Measurements from ENCODE around the gene TAPBP.
"Not testable (repeated sequence)": the region's sequence is repeated elsewhere in the genome, so short reads cannot be mapped to it uniquely, and the experiment has no call there.

The TAPBP gene

DNA sequence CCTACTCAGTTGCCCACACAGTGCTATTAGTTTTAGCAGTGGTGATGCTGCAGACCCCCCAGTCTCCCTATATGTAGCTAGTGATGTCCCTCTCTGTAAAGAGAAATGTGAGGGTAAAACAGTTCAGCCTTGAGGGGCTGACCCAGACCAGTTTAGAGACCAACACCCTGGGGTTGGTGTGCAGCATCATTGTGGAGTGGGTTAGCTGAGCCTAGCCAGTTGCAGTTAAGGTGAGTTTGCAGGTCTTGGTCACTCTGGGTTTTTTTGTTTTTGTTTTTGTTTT is 37.4 kb downstream of the TAPBP start:
- DNase-seq (ENCODE audit: low read depth) = no peak

DNA sequence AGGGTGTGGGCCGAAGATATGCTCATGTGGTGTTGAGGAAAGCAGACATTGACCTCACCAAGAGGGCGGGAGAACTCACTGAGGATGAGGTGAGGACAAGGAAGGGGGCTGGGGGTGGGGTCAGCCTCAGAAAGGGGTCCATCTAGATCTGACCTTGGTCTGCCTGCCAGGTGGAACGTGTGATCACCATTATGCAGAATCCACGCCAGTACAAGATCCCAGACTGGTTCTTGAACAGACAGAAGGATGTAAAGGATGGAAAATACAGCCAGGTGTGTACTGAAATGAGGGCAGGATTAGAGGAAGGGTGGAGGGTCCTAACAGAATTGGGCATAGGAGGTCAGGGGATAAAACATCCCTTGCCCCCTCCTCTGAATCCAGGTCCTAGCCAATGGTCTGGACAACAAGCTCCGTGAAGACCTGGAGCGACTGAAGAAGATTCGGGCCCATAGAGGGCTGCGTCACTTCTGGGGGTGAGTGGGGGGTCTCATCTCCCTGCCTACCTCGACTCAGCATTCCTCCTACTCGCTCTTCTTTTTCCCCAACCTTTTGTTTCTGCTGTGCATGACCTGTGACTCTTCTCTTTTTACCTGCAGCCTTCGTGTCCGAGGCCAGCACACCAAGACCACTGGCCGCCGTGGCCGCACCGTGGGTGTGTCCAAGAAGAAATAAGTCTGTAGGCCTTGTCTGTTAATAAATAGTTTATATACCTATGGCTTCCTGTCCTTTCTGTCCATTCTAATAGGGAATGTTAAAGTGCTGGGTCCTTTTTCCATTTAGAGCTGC is 37.9 kb downstream of the TAPBP start:
- not testable (repeated sequence) for DNase-seq (ENCODE audit: low read depth)

DNA sequence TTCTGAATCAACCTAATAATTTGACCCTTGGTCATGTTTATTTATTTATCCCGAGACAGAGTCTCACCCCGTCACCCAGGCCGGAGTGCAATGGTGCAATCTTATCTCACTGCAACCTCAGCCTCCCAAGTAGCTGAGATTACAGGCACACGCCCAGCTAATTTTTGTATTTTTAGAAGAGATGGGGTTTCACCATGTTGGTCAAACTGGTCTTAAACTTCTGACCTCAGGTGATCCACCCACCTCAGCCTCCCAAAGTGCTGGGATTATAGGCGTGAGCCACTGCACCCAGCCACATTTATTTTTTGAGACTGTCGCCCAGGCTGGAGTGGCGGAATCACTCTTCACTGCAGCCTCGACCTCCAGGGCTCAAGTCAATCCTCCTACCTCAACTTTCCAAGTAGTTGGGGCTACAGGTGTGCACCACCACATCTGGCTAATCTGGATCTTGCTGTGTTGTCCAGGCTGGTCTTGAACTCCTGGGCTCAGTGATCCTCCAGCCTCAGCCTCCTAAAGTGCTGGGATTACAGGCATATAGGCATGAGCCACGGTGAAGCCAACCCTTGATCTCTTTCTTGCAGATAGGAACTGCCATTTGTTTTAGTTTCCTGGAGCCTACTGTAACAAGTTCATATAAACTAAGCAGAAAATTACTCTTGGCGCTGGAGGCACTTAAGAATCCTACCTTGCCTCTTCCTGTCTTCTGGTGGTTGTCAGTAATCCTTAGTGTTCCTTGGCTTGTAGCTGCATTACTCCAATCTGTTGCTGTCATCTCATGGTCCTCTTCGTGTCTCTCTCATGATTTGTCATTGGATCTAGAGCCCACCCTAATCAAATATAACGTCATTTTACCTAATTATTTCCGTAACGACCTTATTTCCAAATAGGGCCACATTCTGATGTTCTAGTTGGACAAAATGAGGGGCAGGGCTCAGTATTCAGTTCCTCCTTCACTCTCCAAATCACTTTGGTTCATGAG is 39.7 kb downstream of the TAPBP start:
- DNase-seq (ENCODE audit: low read depth) = no peak

DNA sequence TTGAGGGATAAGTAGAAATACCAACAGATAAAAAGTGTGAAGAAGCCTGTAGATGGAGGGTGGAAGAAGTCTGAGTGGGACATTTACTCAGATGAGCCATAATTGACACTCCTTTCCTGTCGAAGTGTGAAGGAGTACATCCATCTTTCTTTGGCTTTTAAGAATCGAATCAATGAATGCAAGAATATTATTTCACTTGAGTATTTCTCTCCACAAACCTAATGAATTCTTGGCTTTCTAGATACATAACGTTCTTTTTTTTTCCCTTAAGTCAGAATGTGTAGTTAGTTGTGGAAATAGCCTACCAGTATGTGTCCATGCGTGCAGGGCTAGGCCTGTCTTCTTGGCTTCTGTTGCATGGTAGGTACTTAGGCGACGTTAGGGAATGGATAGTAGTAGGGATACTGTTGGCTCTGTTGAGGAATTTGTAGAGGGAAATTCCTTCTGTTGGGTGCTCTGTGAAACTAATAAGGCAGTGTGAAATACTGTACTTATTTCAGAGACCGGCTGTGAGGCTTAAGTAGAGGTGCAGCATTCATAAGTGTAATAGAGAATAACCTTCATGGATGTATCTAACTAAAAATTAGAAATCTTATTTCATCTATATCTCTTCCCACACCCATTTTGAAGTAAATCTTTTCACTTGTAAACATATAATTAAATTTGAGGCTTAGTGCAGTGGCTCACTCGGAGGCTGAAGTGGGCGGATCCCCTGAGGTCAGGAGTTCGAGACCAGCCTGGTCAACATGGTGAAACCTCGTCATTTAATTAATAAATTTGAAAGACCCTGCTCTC is 40.6 kb downstream of the TAPBP start:
- DNase-seq (ENCODE audit: low read depth) = no peak

DNA sequence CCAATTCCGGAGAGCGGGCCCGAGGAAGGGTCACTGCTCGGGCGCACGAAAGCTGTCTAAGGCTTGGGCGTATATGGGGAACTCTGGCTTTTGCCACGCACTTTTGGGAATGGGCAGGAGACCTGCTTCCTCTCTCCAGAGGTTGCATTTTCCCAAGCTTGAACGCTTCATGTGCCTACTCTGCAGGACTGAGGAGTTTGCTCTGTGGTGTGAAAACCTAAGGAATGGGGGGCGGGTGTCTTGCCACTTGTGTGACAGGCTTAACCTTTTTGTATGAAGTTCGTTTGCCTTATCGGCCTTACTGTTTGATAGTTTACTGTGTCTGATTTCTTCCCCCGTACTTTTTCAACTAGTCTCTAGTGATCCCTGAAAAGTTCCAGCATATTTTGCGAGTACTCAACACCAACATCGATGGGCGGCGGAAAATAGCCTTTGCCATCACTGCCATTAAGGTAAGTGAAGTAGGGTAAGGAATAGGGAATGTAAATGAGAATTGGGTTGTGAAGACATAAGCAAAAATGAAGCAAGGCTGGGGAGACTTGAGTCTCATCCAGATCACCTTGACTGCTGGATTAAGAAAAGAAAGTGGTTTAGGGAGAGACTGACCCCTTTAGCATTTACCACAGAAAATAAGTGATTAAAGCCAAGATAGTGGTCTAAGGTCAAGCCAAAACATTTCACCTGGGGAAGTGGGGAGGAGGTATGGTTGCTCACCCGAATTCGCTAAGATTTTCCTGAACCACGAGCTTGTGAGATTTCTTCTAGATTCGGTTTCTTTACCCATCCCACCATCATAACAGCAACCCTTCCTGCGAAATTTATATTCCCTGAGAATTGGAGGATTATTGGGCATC is 41.4 kb downstream of the TAPBP start:
- DNase-seq (ENCODE audit: low read depth) = no peak

DNA sequence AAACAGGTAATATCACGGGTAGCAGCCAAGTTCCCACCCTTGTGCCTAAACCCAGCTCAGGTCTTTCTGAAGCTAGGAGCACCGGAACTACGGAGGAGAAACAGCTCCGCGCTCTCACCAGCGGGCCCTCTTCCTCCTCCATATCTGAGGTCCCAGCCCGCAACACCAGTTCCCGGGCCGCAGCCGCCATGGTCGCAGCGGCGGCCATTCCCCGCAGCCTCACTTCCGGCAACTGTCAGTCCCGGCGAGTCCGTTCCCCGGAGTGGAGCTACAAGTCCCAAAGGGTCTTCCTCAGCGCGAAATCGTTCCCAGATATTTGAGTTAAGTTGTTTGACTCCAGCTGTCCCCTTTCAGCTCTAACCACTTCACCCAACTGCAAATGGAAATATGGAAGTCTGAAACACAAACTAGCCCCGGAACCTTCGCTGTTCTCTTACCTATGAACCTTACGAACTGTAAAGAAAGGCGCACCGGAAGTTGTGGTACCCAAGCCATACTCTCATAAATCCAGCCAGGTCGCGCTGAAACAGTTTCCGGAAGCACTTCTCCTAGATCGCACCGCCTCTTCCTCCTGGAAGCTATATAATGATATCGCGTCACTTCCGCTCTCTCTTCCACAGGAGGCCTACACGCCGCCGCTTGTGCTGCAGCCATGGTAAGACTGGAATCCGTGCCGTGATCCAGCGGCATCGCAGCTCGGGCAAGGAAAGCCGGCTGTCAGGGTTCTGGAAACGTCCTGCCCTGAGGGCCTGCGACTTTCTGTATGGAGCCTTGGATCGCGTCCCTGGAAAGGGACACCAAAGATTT is 42.2 kb downstream of the TAPBP start, which contains the start of the genes RPS18 and VPS52:
Gene RPS18 (plus strand): TSS at position 608 of the 807 bp plus-strand sequence. CDS start 45 bp downstream, at position 653.
Gene VPS52 (minus strand): TSS at position 409 of the 807 bp plus-strand sequence. CDS start 201 bp downstream, at position 208.
- peak; percentile 99 for DNase-seq (ENCODE audit: low read depth)

DNA sequence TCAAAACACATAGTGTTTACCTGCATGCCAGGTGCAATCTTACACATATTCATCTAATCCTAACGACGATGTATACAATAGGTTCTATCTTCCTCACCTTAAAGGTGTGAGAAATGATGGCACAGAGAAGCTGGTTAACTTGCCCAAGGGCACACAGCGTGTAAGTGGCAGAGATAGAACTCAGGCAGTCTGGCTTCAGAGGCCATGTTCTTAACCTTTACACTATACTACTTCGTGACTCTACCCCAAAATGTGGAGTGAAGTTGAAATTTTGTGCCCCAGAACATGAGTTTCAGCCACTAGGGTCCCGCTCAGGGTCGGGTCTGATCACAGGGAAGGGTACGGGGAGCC is 42.8 kb downstream of the TAPBP start:
- no peak for DNase-seq (ENCODE audit: low read depth)

DNA sequence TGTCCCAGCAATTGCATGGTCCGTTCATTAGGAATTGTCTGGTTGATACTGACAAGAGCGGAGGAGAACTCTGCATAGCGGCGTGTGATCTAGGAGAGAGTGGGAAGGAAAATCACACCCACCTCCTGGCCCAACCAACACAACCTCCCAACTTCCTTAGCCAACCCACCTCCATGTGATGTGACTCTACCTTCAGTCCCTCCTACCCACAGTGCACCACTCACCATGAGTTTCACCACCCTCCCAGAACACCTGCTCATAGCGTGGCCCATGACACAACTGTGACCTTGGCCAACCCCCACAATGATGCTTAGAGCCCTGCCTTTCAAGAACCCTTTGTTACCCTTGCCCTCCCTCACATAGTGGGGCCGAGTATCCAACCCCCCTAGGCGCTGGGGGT is 49.9 kb downstream of the TAPBP start:
- no peak for DNase-seq (ENCODE audit: low read depth)

DNA sequence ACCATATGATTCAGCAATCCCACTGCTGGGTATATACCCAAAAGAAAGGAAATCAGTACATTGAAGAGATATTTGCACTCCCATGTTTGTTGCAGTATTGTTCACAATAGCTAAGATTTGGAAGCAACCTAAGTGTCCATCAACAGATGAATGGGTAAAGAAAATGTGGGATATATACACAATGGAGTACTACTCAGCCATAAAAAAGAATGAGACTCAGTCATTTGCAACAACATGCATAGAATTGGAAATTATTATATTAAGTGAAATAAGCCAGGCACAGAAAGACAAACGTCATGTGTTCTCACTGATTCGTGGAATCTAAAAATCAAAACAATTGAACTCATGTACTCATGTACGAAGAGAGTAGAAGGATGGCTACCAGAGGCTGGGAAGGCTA is 51.4 kb downstream of the TAPBP start:
- DNase-seq (ENCODE audit: low read depth) = not testable (repeated sequence)

DNA sequence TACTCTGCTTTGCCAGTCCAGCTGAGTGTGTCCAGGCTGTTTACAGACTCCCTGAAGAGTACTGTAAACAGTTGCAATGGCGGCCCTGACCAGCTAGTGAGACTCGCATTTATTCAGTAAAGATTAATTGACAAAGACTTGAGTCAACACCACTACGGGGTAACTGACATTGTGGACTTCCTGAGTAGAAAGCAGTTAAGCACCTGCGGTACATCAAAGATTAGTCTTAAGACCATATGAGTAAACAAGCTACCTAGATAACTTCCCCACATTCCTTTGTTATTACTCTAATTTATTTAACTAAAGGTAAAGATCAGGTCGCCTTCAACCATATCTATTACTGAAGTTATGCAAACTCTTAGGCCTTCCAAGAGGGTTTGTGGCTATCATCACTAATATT is 54.8 kb downstream of the TAPBP start:
- DNase-seq (ENCODE audit: low read depth) = no peak

DNA sequence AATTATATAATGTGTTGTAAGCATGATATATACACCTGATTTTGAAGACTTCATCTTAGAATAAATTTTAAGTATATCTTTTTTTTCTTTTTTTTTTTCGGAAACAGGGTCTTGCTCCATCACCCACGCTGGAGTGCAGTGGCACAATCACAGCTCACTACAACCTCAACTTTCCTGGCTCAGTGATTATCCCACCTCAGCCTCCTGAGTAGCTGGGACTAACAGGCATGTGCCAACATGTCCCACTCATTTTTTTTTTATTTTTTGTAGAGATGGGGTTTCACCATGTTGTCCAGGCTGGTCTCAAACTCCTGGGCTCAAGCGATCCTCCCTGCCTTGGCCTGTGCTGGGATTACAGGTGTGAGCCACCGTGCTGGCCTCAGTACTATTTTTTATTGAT is 59.3 kb downstream of the TAPBP start:
- no peak for DNase-seq (ENCODE audit: low read depth)

DNA sequence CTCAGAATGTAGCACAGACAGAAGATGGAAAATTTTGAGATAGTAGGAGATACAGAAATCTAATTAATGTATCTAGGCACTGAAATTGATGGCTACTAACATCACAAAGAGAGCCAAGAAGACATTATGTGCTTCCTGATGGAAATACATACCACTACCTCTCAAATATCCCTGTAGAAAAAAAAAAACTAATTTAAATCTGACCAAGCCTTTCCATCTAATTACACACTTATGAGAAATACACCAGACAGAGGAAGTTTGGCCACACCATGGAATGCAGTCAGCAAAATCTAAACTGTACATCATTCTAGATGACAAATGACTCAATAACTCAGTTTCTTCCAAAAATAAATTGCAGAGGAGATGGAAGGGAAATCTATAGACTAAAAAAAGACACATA is 61.1 kb downstream of the TAPBP start:
- peak; percentile 37 for DNase-seq (ENCODE audit: low read depth)

DNA sequence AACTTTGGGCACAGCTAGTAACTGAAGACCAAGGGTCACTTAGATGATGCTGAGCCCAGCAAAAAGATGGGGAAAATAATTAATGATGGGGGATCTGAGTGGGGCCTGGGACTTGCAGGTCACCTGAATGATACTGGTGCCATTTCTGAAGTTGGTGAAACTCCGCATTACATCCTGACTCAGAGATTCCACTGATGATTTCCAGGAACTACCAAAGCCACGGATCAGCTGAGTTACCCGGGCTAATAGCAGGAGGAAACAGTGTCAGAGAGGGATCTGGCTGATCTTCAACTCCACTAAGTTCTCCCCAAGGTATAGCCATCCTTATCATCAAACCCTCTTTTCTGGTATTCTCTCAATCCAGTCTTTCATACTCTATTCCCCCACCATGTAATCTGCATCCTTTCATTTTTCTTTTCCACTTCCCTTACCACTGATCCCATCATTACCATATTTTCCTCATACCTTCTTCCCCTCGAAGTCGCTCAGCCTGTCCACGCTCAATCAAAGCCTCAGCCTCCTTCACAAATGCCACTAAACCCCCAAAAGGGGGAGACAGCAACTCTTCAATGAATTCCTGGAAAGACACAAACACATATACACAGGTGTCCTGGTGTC is 62.4 kb downstream of the TAPBP start:
- DNase-seq (ENCODE audit: low read depth) = peak; percentile 41

DNA sequence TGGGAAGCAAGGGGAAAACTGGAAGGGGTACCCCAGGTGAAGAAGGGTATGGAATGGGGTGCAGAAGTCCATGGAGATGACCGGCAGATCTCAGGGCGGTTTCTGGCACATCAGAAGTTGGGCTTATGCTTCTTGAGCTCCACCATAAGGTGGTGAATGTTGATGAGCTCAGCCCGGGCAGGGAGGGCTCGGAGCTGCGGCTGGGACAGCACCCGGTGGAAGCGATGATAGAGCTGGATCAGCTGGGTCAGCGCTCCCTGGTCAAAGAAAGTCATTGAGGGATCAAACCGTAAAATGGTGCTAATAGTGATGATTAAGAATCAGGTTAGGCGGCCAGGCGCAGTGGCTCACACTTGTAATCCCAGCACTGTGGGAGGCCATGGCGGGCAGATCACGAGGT is 63.1 kb downstream of the TAPBP start:
- no peak for DNase-seq (ENCODE audit: low read depth)

DNA sequence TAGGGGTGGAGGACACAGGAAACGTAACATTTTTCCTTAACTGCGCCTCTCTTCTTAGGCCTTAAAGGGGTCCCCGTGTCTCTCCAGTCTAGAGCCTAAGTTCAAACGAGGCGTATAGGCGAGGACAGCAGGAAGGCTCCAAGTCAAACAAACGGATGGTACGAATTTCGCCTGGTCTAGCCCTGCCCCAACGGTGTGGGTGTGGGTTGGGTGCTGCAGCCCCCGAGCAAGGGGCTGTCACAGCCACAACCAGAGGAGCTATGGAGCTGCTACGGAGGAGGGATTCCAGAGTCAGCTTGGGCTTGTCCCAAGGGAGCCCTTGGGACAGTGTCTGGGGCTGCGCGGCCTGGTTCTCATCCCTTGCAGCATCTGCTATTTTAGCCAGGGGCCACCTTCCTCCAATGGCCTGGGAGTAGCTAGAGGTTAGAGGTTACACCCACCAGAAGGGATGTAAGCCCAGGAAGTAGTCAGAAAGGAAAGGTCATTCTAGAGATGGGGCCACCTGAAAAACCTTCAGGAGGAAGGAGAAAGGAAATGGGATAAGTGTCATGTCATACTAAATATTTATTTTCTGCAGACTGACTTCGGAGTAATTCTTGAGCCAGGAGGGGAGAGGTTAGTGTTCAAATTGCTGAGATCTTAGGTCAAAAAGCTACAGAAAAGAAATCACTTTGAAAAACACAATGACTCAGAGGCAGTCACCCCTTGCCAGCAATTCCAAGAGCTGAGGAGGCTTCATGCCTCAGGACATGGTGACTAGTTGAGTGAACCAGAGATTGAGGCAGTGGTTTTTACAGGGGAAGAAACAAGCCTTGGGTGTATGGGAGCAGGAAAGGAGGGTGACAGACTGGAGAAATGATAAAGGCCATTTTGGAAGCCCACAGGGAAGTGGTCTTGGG is 63.9 kb downstream of the TAPBP start:
- peak; percentile 91 for DNase-seq (ENCODE audit: low read depth)
